Trophoblast cell (in vitro differentiated cells and primary cell): ENCODE results near the gene SPRYD7. TPM values are rescaled to one million over a fixed set of nuclear protein-coding genes. Genes with fewer than 3 reads are reported as not detected.

Experiments
- DNase-seq, 2 donors: peaks; one replicate each; pipeline ENCODE4 v3.0.0-alpha.2; 2016
- H2AFZ ChIP-seq: 2 replicates; pipeline ENCODE4 v1.6.1; 2013; ENCODE audit warnings: low read length, moderate library complexity, mild to moderate bottlenecking; ENCODE audit not compliant: insufficient read depth, poor library complexity
- H2AK5ac ChIP-seq: 2 replicates; pipeline ENCODE4 v1.6.1; 2013; ENCODE audit warnings: mild to moderate bottlenecking, low read length
- H2BK120ac ChIP-seq: 2 replicates; pipeline ENCODE4 v1.6.1; 2013; ENCODE audit warnings: low read length, mild to moderate bottlenecking, moderate library complexity; ENCODE audit not compliant: insufficient read depth, poor library complexity
- H2BK12ac ChIP-seq: 2 replicates; pipeline ENCODE4 v1.6.1; 2013; ENCODE audit warnings: mild to moderate bottlenecking, low read length, moderate library complexity
- H2BK5ac ChIP-seq: 2 replicates; pipeline ENCODE4 v1.6.1; 2013; ENCODE audit warnings: low read length, low read depth, moderate library complexity, mild to moderate bottlenecking; ENCODE audit not compliant: poor library complexity
- H3K14ac ChIP-seq: 2 replicates; pipeline ENCODE4 v1.6.1; 2013; ENCODE audit warnings: mild to moderate bottlenecking, low read length
- H3K18ac ChIP-seq: 2 replicates; pipeline ENCODE4 v1.6.1; 2013; ENCODE audit warnings: mild to moderate bottlenecking, low read length
- H3K23ac ChIP-seq: 2 replicates; pipeline ENCODE4 v1.6.1; 2013; ENCODE audit warnings: low read length
- H3K27ac ChIP-seq: 2 replicates; pipeline ENCODE4 v1.5.1; 2013; ENCODE audit warnings: low read depth, mild to moderate bottlenecking, inconsistent platforms, low read length, moderate library complexity
- H3K27me3 ChIP-seq: 2 replicates; pipeline ENCODE4 v1.6.1; 2013; ENCODE audit warnings: inconsistent platforms, mild to moderate bottlenecking, low read length, moderate library complexity; ENCODE audit not compliant: insufficient read depth
- H3K36me3 ChIP-seq, 2 experiments: 1 replicate in 1 of 2; 2 replicates in 1 of 2; pipeline ENCODE4 v1.6.1; 2013; ENCODE audit warnings: low read length in 2 of 2, mild to moderate bottlenecking in 2 of 2, moderate library complexity in 1 of 2; ENCODE audit not compliant: insufficient read depth in 2 of 2, control insufficient read depth in 1 of 2
- H3K4ac ChIP-seq: 2 replicates; pipeline ENCODE4 v1.6.1; 2013; ENCODE audit warnings: low read depth, mild to moderate bottlenecking, low read length, moderate library complexity
- H3K4me1 ChIP-seq, 2 experiments: 1 replicate in 1 of 2; 2 replicates in 1 of 2; pipeline ENCODE4 v1.6.1; 2013; ENCODE audit warnings: low read length in 2 of 2, mild to moderate bottlenecking in 2 of 2, moderate library complexity in 1 of 2; ENCODE audit not compliant: insufficient read depth in 2 of 2, control insufficient read depth in 1 of 2
- H3K4me2 ChIP-seq: 2 replicates; pipeline ENCODE4 v1.6.1; 2013; ENCODE audit warnings: inconsistent platforms, mild to moderate bottlenecking, low read length, moderate library complexity
- H3K4me3 ChIP-seq: 2 replicates; pipeline ENCODE4 v1.5.1; 2013; ENCODE audit warnings: mild to moderate bottlenecking, low read depth, low read length, inconsistent platforms
- H3K79me1 ChIP-seq: one replicate; pipeline ENCODE4 v1.6.1; 2013; ENCODE audit warnings: low read length
- H3K79me2 ChIP-seq: 2 replicates; pipeline ENCODE4 v1.6.1; 2013; ENCODE audit warnings: low read length, mild to moderate bottlenecking; ENCODE audit not compliant: control insufficient read depth, insufficient read depth, poor library complexity
- H3K9ac ChIP-seq: 2 replicates; pipeline ENCODE4 v1.6.1; 2013; ENCODE audit warnings: mild to moderate bottlenecking, low read length
- H3K9me3 ChIP-seq: 2 replicates; pipeline ENCODE4 v1.6.1; 2013; ENCODE audit warnings: low read depth, mild to moderate bottlenecking, control low read depth, inconsistent platforms, low read length; ENCODE audit not compliant: insufficient read depth
- H4K12ac ChIP-seq: 2 replicates; pipeline ENCODE4 v1.6.1; 2013; ENCODE audit warnings: low read depth, mild to moderate bottlenecking, low read length, moderate library complexity
- H4K8ac ChIP-seq: 2 replicates; pipeline ENCODE4 v1.6.1; 2013; ENCODE audit warnings: low read depth, mild to moderate bottlenecking, low read length, moderate library complexity
- H4K91ac ChIP-seq: one replicate; pipeline ENCODE4 v1.6.1; 2013; ENCODE audit warnings: low read depth, mild to moderate bottlenecking, low read length, moderate library complexity
- WGBS: extraction: QIAGEN DNeasy Blood & Tissue Kit; methylation state at CpG from one replicate; pipeline ENCODE4 v1.1.7; 2013; ENCODE audit warnings: missing lambda C conversion rate; ENCODE audit not compliant: insufficient read length, insufficient coverage; ENCODE audit errors: extremely low coverage; 5-methylcytosine and 5-hydroxymethylcytosine counted together
- polyA plus RNA-seq: library from polyadenylated mRNA; stranded (reverse); fragments of 200-250 nt; gene quantifications from 2 replicates; pipeline ENCODE4 v1.2.3, GENCODE V29; 2013

The SPRYD7 gene
- polyA plus RNA-seq: 9.4 and 10.1 TPM in 2 replicates

- Histone ChIP-seq H2BK120ac (peak within 1 kb of the TSS; percentile 91), H3K4me2 (peak within 1 kb of the TSS; percentile 99), H2AK5ac (no peak within 1 kb of the TSS), H3K79me1 (peaks cover 5% of the 10 kb centered on the region), H3K27me3 (no peaks in the 10 kb centered on the region), H3K27ac (peak within 1 kb of the TSS; percentile 63), H3K4ac (peak within 1 kb of the TSS; percentile 71), H4K8ac (peak within 1 kb of the TSS; percentile 88), H3K18ac (peak within 1 kb of the TSS; percentile 96), H2BK5ac (peak within 1 kb of the TSS; percentile 65), H3K14ac (peak within 1 kb of the TSS; percentile 97), H3K4me3 (peak within 1 kb of the TSS; percentile 95), H3K4me1 (no peaks in the 10 kb centered on the region), H3K9me3 (no peaks in the 10 kb centered on the region), H3K36me3 (no peaks in the 10 kb centered on the region), H4K12ac (peak within 1 kb of the TSS; percentile 22), H2AFZ (peak within 1 kb of the TSS; percentile 93), H2BK12ac (no peak within 1 kb of the TSS), H3K9ac (peak within 1 kb of the TSS; percentile 86), H4K91ac (peak within 1 kb of the TSS; percentile 91), H3K79me2 (peaks cover 3% of the 10 kb centered on the region), H3K23ac (no peak within 1 kb of the TSS)
- WGBS: no CpG with 5 or more reads among the region's 71 CpGs
- DNase-seq: peak; percentile 99
Measured at GRCh38 chr13:49936075-49936967, at the start of gene SPRYD7. TSS of gene SPRYD7 (minus strand) at chr13:49936340. CDS start at chr13:49936235, 105 bp downstream.

GRCh38 chr13:49985129-49985528 lies 49.0 kb upstream of the SPRYD7 start:
- H3K79me2 ChIP-seq: no peaks in the 10 kb centered on the region
- H3K27me3 ChIP-seq: no peaks in the 10 kb centered on the region
- H4K12ac ChIP-seq: no peak overlapping the region
- no peak overlapping the region for H2AFZ ChIP-seq
- H3K23ac ChIP-seq: no peak overlapping the region
- no peak overlapping the region for H3K14ac ChIP-seq
- peak in 1 of 2 donors; percentile 50 for DNase-seq
- no peak overlapping the region for H3K4ac ChIP-seq
- no peak overlapping the region for H3K27ac ChIP-seq
- no peak overlapping the region for H3K4me3 ChIP-seq
- H3K9ac ChIP-seq: no peak overlapping the region
- H3K9me3 ChIP-seq: no peaks in the 10 kb centered on the region
- H2BK5ac ChIP-seq: no peak overlapping the region
- no peak overlapping the region for H2BK12ac ChIP-seq
- H3K4me1 ChIP-seq: no peaks in the 10 kb centered on the region
- H2AK5ac ChIP-seq: no peak overlapping the region
- no peak overlapping the region for H4K91ac ChIP-seq
- no CpG with 5 or more reads among the region's 2 CpGs for WGBS
- peaks cover 2% of the 10 kb centered on the region for H3K79me1 ChIP-seq
- H2BK120ac ChIP-seq: no peak overlapping the region
- no peaks in the 10 kb centered on the region for H3K36me3 ChIP-seq
- H3K4me2 ChIP-seq: no peak overlapping the region
- no peak overlapping the region for H4K8ac ChIP-seq
- H3K18ac ChIP-seq: no peak overlapping the region

GRCh38 chr13:49980266-49980665 lies 44.1 kb upstream of the SPRYD7 start:
- Histone ChIP-seq H3K36me3 (no peaks in the 10 kb centered on the region), H3K9me3 (no peaks in the 10 kb centered on the region), H3K4me1 (no peaks in the 10 kb centered on the region), H3K4me2 (no peak overlapping the region), H3K79me1 (peaks cover 2% of the 10 kb centered on the region), H4K8ac (no peak overlapping the region), H3K9ac (no peak overlapping the region), H2BK120ac (no peak overlapping the region), H3K27ac (no peak overlapping the region), H2BK12ac (no peak overlapping the region), H2AFZ (no peak overlapping the region), H3K79me2 (no peaks in the 10 kb centered on the region), H4K12ac (no peak overlapping the region), H3K23ac (no peak overlapping the region), H2BK5ac (no peak overlapping the region), H4K91ac (no peak overlapping the region), H3K27me3 (no peaks in the 10 kb centered on the region), H3K14ac (no peak overlapping the region), H3K18ac (no peak overlapping the region), H3K4ac (no peak overlapping the region), H3K4me3 (no peak overlapping the region), H2AK5ac (no peak overlapping the region)
- no peak for DNase-seq

- H2AK5ac ChIP-seq: no peak overlapping the region
- H3K23ac ChIP-seq: no peak overlapping the region
- no peaks in the 10 kb centered on the region for H3K36me3 ChIP-seq
- H3K79me2 ChIP-seq: no peaks in the 10 kb centered on the region
- no peak overlapping the region for H4K12ac ChIP-seq
- H3K14ac ChIP-seq: no peak overlapping the region
- no peaks in the 10 kb centered on the region for H3K27me3 ChIP-seq
- H3K4me2 ChIP-seq: no peak overlapping the region
- no peak overlapping the region for H3K27ac ChIP-seq
- no peak overlapping the region for H2BK120ac ChIP-seq
- WGBS: 82% methylated on average over 1 of the region's 3 CpGs
- no peak overlapping the region for H2AFZ ChIP-seq
- H3K4ac ChIP-seq: no peak overlapping the region
- H3K9ac ChIP-seq: no peak overlapping the region
- no peaks in the 10 kb centered on the region for H3K4me1 ChIP-seq
- no peaks in the 10 kb centered on the region for H3K9me3 ChIP-seq
- H3K18ac ChIP-seq: no peak overlapping the region
- no peak overlapping the region for H4K91ac ChIP-seq
- no peak overlapping the region for H3K4me3 ChIP-seq
- H2BK5ac ChIP-seq: no peak overlapping the region
- DNase-seq: no peak
- no peak overlapping the region for H2BK12ac ChIP-seq
- no peaks in the 10 kb centered on the region for H3K79me1 ChIP-seq
- H4K8ac ChIP-seq: no peak overlapping the region
Measured at GRCh38 chr13:49977992-49978391, 41.9 kb upstream of the SPRYD7 start.
